GM19463 (cell line): ENCODE data around the gene C2CD2L.
"Not testable (repeated sequence)": the region's sequence is repeated elsewhere in the genome, so short reads cannot be mapped to it uniquely, and the experiment has no call there.

Experiments used
- ATAC-seq: cut with Tn5 transposase; IDR thresholded peaks from one replicate; pipeline ENCODE4 v1.9.1; 2021; ENCODE audit warnings: mild to moderate bottlenecking, moderate library complexity; ENCODE audit not compliant: unreplicated experiment

Gene C2CD2L

GRCh38 chr11:119092880-119093842, 14.0 kb upstream of the C2CD2L start:
- ATAC-seq, result no peak

- no peak for ATAC-seq
These were observed 13.0 kb upstream of the C2CD2L start for GRCh38 chr11:119093942-119094815.

GRCh38 chr11:119094816-119095065, 12.4 kb upstream of the C2CD2L start:
- ATAC-seq, result peak; percentile 49

GRCh38 chr11:119095066-119095880, 11.9 kb upstream of the C2CD2L start:
- peak; percentile 81 for ATAC-seq

GRCh38 chr11:119099711-119100110, 7.4 kb upstream of the C2CD2L start:
- no peak for ATAC-seq

GRCh38 chr11:119100246-119100970, 6.7 kb upstream of the C2CD2L start:
- no peak for ATAC-seq

- peak; percentile 14 for ATAC-seq
These were observed 6.0 kb upstream of the C2CD2L start for GRCh38 chr11:119100994-119101758.

- peak; percentile 86 for ATAC-seq
These were observed 5.3 kb upstream of the C2CD2L start, which contains the start of gene DPAGT1 for GRCh38 chr11:119101759-119102423. DPAGT1 (minus strand) TSS chr11:119101853; CDS start chr11:119101655, 198 bp downstream.

- ATAC-seq, result not testable (repeated sequence)
These were observed 3.9 kb upstream of the C2CD2L start for GRCh38 chr11:119103161-119103664.

GRCh38 chr11:119103793-119104192, 3.4 kb upstream of the C2CD2L start:
- no peak for ATAC-seq

- ATAC-seq, result peak; percentile 23
These were observed 498 bp downstream of the C2CD2L start for GRCh38 chr11:119107538-119108145.

GRCh38 chr11:119108146-119108856, 1.2 kb downstream of the C2CD2L start:
- ATAC-seq, result peak; percentile 8

GRCh38 chr11:119108857-119109221, 1.7 kb downstream of the C2CD2L start:
- no peak for ATAC-seq

- ATAC-seq, result no peak
These were observed 2.7 kb downstream of the C2CD2L start for GRCh38 chr11:119109843-119110242.

GRCh38 chr11:119110439-119110838, 3.3 kb downstream of the C2CD2L start:
- ATAC-seq, result no peak

GRCh38 chr11:119111361-119111925, 4.3 kb downstream of the C2CD2L start:
- no peak for ATAC-seq

GRCh38 chr11:119112314-119113020, 5.3 kb downstream of the C2CD2L start:
- no peak for ATAC-seq
